Ishikawa (cell line): ENCODE data around the gene CABLES1.

Experiments used
- CEBPB ChIP-seq: IDR thresholded peaks from 2 replicates; pipeline ENCODE4 v1.6.1; 2012
- EP300 ChIP-seq: IDR thresholded peaks from 2 replicates; pipeline ENCODE4 v1.6.1; 2012; ENCODE audit warnings: borderline replicate concordance
- MAX ChIP-seq: IDR thresholded peaks from 2 replicates; pipeline ENCODE4 v1.6.1; 2012
- NFIC ChIP-seq: IDR thresholded peaks from 2 replicates; pipeline ENCODE4 v1.6.1; 2012
- RAD21 ChIP-seq: IDR thresholded peaks from 2 replicates; pipeline ENCODE4 v1.6.1; 2012; ENCODE audit warnings: low read depth
- REST ChIP-seq: IDR thresholded peaks from 2 replicates; pipeline ENCODE4 v1.6.1; 2012; ENCODE audit warnings: low read depth, mild to moderate bottlenecking
- TAF1 ChIP-seq: IDR thresholded peaks from 2 replicates; pipeline ENCODE4 v1.6.1; 2012; ENCODE audit warnings: low read depth, mild to moderate bottlenecking
- TCF12 ChIP-seq: IDR thresholded peaks from 2 replicates; pipeline ENCODE4 v1.6.1; 2012; ENCODE audit warnings: low read depth
- USF1 ChIP-seq: IDR thresholded peaks from 2 replicates; pipeline ENCODE4 v1.6.1; 2012
- YY1 ChIP-seq: IDR thresholded peaks from 2 replicates; pipeline ENCODE4 v1.6.1; 2012; ENCODE audit warnings: low read depth

GRCh38 chr18:23093772-23094171 lies 41.5 kb upstream of the CABLES1 start:
- TF ChIP-seq YY1 (no peak), CEBPB (no peak), USF1 (no peak), EP300 (no peak), TCF12 (no peak), TAF1 (no peak), REST (no peak), NFIC (no peak), RAD21 (no peak), MAX (no peak)
